H9 (cell line): Measurements from ENCODE around the gene ENOSF1. TPM values are rescaled to one million over a fixed set of nuclear protein-coding genes. Genes with fewer than 3 reads are reported as not detected.

Source experiments
- DNase-seq: peaks from one replicate; pipeline ENCODE4 v3.0.0-alpha.2; 2017
- H2AFZ ChIP-seq: one replicate; pipeline ENCODE4 v1.6.1; 2013; ENCODE audit warnings: mild to moderate bottlenecking, low read length, control low read depth, moderate library complexity
- H2AK5ac ChIP-seq: 2 replicates; pipeline ENCODE4 v1.6.1; 2013; ENCODE audit warnings: low read length, control low read depth, mixed read lengths; ENCODE audit not compliant: insufficient read length
- H2BK120ac ChIP-seq: one replicate; pipeline ENCODE4 v1.6.1; 2013; ENCODE audit warnings: low read depth, mild to moderate bottlenecking, low read length, control low read depth, inconsistent platforms; ENCODE audit not compliant: poor library complexity, severe bottlenecking
- H2BK12ac ChIP-seq: 2 replicates; pipeline ENCODE4 v1.6.1; 2013; ENCODE audit warnings: low read length, control low read depth, mixed read lengths, low read depth; ENCODE audit not compliant: insufficient read length
- H2BK15ac ChIP-seq: 2 replicates; pipeline ENCODE4 v1.6.1; 2013; ENCODE audit warnings: low read depth, low read length, control low read depth
- H2BK20ac ChIP-seq: one replicate; pipeline ENCODE4 v1.6.1; 2013; ENCODE audit warnings: low read depth, mild to moderate bottlenecking, low read length, control low read depth, inconsistent platforms; ENCODE audit not compliant: poor library complexity, severe bottlenecking
- H2BK5ac ChIP-seq: 2 replicates; pipeline ENCODE4 v1.6.1; 2013; ENCODE audit warnings: low read length, control low read depth, mixed read lengths; ENCODE audit not compliant: insufficient read length
- H3K14ac ChIP-seq: 2 replicates; pipeline ENCODE4 v1.6.1; 2013; ENCODE audit warnings: low read length, control low read depth; ENCODE audit not compliant: insufficient read depth
- H3K18ac ChIP-seq: 2 replicates; pipeline ENCODE4 v1.6.1; 2013; ENCODE audit warnings: low read depth, mild to moderate bottlenecking, mixed read lengths, low read length, control low read depth; ENCODE audit not compliant: insufficient read length
- H3K23ac ChIP-seq: 2 replicates; pipeline ENCODE4 v1.6.1; 2013; ENCODE audit warnings: low read length, control low read depth, mixed read lengths, low read depth; ENCODE audit not compliant: insufficient read length
- H3K23me2 ChIP-seq: 2 replicates; pipeline ENCODE4 v1.6.1; 2013; ENCODE audit warnings: low read depth, mild to moderate bottlenecking, mixed read lengths, low read length, control low read depth; ENCODE audit not compliant: insufficient read length, poor library complexity, severe bottlenecking
- H3K27ac ChIP-seq: 2 replicates; pipeline ENCODE4 v1.5.1; 2013; ENCODE audit warnings: low read length, control low read depth, mixed read lengths, low read depth; ENCODE audit not compliant: insufficient read length
- H3K27me3 ChIP-seq: 2 replicates; pipeline ENCODE4 v1.6.1; 2013; ENCODE audit warnings: low read length, control low read depth, inconsistent platforms; ENCODE audit not compliant: insufficient read depth
- H3K4ac ChIP-seq: 2 replicates; pipeline ENCODE4 v1.6.1; 2013; ENCODE audit warnings: low read depth, mild to moderate bottlenecking, control low read depth, inconsistent platforms, low read length, moderate library complexity
- H3K4me1 ChIP-seq: 2 replicates; pipeline ENCODE4 v1.6.1; 2013; ENCODE audit warnings: low read length, control low read depth, inconsistent platforms; ENCODE audit not compliant: insufficient read depth
- H3K4me2 ChIP-seq: 2 replicates; pipeline ENCODE4 v1.6.1; 2013; ENCODE audit warnings: low read length, control low read depth, mixed read lengths; ENCODE audit not compliant: insufficient read length, insufficient read depth
- H3K56ac ChIP-seq: 2 replicates; pipeline ENCODE4 v1.6.1; 2013; ENCODE audit warnings: low read depth, mild to moderate bottlenecking, mixed read lengths, low read length, control low read depth; ENCODE audit not compliant: insufficient read length
- H3K79me1 ChIP-seq: 2 replicates; pipeline ENCODE4 v1.6.1; 2013; ENCODE audit warnings: low read depth, mild to moderate bottlenecking, moderate library complexity, low read length, control low read depth, inconsistent platforms; ENCODE audit not compliant: insufficient read depth, poor library complexity, severe bottlenecking
- H3K79me2 ChIP-seq: 2 replicates; pipeline ENCODE4 v1.6.1; 2013; ENCODE audit warnings: low read length, control low read depth, inconsistent platforms; ENCODE audit not compliant: insufficient read depth
- H3K9ac ChIP-seq: 2 replicates; pipeline ENCODE4 v1.6.1; 2013; ENCODE audit warnings: low read length, control low read depth, mixed read lengths; ENCODE audit not compliant: insufficient read length; ENCODE audit errors: extremely low read depth
- H3K9me3 ChIP-seq: one replicate; pipeline ENCODE4 v1.6.1; 2013; ENCODE audit warnings: low read depth, low read length, inconsistent platforms; ENCODE audit not compliant: control insufficient read depth
- H3T11ph ChIP-seq: one replicate; pipeline ENCODE4 v1.6.1; 2013; ENCODE audit warnings: mild to moderate bottlenecking, low read length, control low read depth, inconsistent platforms
- H4K20me1 ChIP-seq: one replicate; pipeline ENCODE4 v1.6.1; 2013; ENCODE audit not compliant: control insufficient read depth, insufficient read length, insufficient read depth
- H4K5ac ChIP-seq: 2 replicates; pipeline ENCODE4 v1.6.1; 2013; ENCODE audit warnings: low read depth, mild to moderate bottlenecking, mixed read lengths, low read length, control low read depth; ENCODE audit not compliant: insufficient read length
- H4K8ac ChIP-seq: replicated peaks from 2 replicates; pipeline ENCODE4 v1.6.1; 2013; ENCODE audit warnings: low read length, control low read depth, mixed read lengths, low read depth; ENCODE audit not compliant: insufficient read length
- H4K91ac ChIP-seq: 2 replicates; pipeline ENCODE4 v1.6.1; 2013; ENCODE audit warnings: low read depth, mild to moderate bottlenecking, moderate library complexity, mixed read lengths, low read length, control low read depth; ENCODE audit not compliant: insufficient read length
- H3K27ac Mint-ChIP-seq, 3 experiments: 2 replicates in 2 of 3; 3 replicates in 1 of 3; pipeline ENCODE4 v1.8.0; 2020 to 2021; ENCODE audit warnings: mixed read lengths in 3 of 3, mild to moderate bottlenecking in 1 of 3, moderate library complexity in 1 of 3
- H3K27me3 Mint-ChIP-seq: 2 replicates; pipeline ENCODE4 v1.8.0; 2021; ENCODE audit warnings: low read depth, mild to moderate bottlenecking, moderate library complexity, mixed read lengths
- H3K36me3 Mint-ChIP-seq, 3 experiments: 2 replicates in 2 of 3; 3 replicates in 1 of 3; pipeline ENCODE4 v1.8.0; 2020 to 2021; ENCODE audit warnings: low read depth in 3 of 3, mixed read lengths in 3 of 3; ENCODE audit not compliant: insufficient read depth in 1 of 3
- H3K4me1 Mint-ChIP-seq, 2 experiments: 2 replicates each; pipeline ENCODE4 v1.8.0; 2020; ENCODE audit warnings: mixed read lengths in 2 of 2
- H3K4me3 Mint-ChIP-seq, 2 experiments: 2 replicates in 1 of 2; 3 replicates in 1 of 2; pipeline ENCODE4 v1.8.0; 2020 to 2021; ENCODE audit warnings: mild to moderate bottlenecking in 2 of 2, mixed read lengths in 2 of 2, moderate library complexity in 1 of 2
- H3K9me3 Mint-ChIP-seq, 2 experiments: 2 replicates in 1 of 2; 3 replicates in 1 of 2; pipeline ENCODE4 v1.8.0; 2020; ENCODE audit warnings: mild to moderate bottlenecking in 2 of 2, mixed read lengths in 2 of 2, moderate library complexity in 1 of 2
- CTCF ChIP-seq: fragments of 200-600 bp; sonication (generic); conservative IDR thresholded peaks from 3 replicates; pipeline ENCODE4 v1.8.0; 2021; ENCODE audit warnings: antibody characterized with exemption, mild to moderate bottlenecking
- WGBS: extraction: QIAGEN DNeasy Blood & Tissue Kit; methylation state at CpG from one replicate; pipeline ENCODE4 v1.1.7; 2013; ENCODE audit warnings: missing lambda C conversion rate, low lambda C conversion rate, mixed read lengths; ENCODE audit not compliant: insufficient read length; ENCODE audit errors: extremely low coverage; 5-methylcytosine and 5-hydroxymethylcytosine counted together
- total RNA-seq: library from RNA; stranded (reverse); gene quantifications from 2 replicates; pipeline ENCODE4 v1.2.1, GENCODE V29; 2021

The ENOSF1 gene
- total RNA-seq, 1 experiment from 2014 or later: 40.3 TPM

- Histone ChIP-seq H3K18ac (no peak overlapping the region), H2AK5ac (no peak overlapping the region), H3K4me1 (no peaks in the 10 kb centered on the region), H2BK20ac (no peak overlapping the region), H4K20me1 (no peaks in the 10 kb centered on the region), H2AFZ (no peak overlapping the region), H3K9me3 (no peaks in the 10 kb centered on the region), H3K4ac (no peak overlapping the region), H3T11ph (no peak overlapping the region), H3K56ac (no peak overlapping the region), H3K23ac (no peak overlapping the region), H3K4me2 (no peak overlapping the region), H2BK120ac (no peak overlapping the region), H4K91ac (no peak overlapping the region), H3K27me3 (no peaks in the 10 kb centered on the region), H2BK15ac (no peak overlapping the region), H2BK12ac (no peak overlapping the region), H3K23me2 (no peaks in the 10 kb centered on the region), H4K8ac (no peak overlapping the region), H4K5ac (no peak overlapping the region), H3K9ac (no peak overlapping the region), H3K79me2 (no peaks in the 10 kb centered on the region; the same call in 1 of the 2 replicates), H2BK5ac (no peak overlapping the region), H3K27ac (no peak overlapping the region), H3K14ac (no peak overlapping the region), H3K79me1 (no peaks in the 10 kb centered on the region)
- Mint-ChIP-seq H3K4me1 (peaks cover 4% of the 10 kb centered on the region in 2 experiments; a peak in 2 of 4 replicates), H3K36me3 (peaks cover 4 to 56% (median 27%) of the 10 kb centered on the region in 3 experiments; a peak in 6 of 7 replicates), H3K4me3 (no peak overlapping the region), H3K27me3 (no peaks in the 10 kb centered on the region), H3K9me3 (no peaks in the 10 kb centered on the region), H3K27ac (no peak overlapping the region)
- WGBS: no CpG with 5 or more reads among the region's 4 CpGs
- TF ChIP-seq CTCF: no peak
- DNase-seq: no peak
Observed at GRCh38 chr18:697012-697411, 15.4 kb downstream of the ENOSF1 start.
